ENCODE measurements around the gene AMOT.

Gene AMOT

DNA sequence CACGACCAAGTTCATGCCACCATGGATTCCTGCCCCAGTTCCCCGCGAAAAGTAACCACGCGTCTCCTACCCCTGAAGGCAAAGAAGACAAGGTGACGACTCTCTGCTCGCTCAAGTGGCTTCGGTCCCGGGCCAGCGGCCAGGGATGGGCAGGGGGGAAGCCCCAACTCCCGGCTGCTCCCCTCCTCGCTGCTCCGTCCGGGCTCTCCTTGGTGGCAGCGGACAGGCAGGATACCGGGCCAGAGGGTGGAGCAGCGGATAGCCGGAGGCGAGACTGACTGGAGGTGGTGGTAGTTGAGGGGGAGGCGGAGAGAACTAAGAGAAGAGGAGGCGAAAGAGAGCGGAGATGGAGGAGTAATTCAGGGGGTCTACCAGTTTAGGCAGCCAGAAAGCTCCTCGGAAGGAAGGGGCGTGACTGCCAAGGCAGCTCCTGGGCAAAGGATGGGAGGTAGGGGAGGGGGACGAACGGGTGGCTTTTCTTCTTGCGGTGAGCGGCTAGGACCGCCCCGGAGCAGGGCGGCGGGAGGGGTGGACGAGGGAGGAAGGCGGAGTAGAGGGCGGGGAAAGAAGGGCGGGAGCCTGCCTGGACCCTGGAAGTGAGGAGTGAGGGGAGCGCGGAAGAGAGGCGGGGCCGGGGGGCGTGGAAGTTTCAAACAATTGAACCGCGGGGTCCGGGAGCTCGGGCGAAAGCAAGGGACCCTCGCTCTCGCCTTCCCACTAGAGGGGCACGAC is at the start of gene AMOT (continued):
- TF ChIP-seq, protein P1, sequence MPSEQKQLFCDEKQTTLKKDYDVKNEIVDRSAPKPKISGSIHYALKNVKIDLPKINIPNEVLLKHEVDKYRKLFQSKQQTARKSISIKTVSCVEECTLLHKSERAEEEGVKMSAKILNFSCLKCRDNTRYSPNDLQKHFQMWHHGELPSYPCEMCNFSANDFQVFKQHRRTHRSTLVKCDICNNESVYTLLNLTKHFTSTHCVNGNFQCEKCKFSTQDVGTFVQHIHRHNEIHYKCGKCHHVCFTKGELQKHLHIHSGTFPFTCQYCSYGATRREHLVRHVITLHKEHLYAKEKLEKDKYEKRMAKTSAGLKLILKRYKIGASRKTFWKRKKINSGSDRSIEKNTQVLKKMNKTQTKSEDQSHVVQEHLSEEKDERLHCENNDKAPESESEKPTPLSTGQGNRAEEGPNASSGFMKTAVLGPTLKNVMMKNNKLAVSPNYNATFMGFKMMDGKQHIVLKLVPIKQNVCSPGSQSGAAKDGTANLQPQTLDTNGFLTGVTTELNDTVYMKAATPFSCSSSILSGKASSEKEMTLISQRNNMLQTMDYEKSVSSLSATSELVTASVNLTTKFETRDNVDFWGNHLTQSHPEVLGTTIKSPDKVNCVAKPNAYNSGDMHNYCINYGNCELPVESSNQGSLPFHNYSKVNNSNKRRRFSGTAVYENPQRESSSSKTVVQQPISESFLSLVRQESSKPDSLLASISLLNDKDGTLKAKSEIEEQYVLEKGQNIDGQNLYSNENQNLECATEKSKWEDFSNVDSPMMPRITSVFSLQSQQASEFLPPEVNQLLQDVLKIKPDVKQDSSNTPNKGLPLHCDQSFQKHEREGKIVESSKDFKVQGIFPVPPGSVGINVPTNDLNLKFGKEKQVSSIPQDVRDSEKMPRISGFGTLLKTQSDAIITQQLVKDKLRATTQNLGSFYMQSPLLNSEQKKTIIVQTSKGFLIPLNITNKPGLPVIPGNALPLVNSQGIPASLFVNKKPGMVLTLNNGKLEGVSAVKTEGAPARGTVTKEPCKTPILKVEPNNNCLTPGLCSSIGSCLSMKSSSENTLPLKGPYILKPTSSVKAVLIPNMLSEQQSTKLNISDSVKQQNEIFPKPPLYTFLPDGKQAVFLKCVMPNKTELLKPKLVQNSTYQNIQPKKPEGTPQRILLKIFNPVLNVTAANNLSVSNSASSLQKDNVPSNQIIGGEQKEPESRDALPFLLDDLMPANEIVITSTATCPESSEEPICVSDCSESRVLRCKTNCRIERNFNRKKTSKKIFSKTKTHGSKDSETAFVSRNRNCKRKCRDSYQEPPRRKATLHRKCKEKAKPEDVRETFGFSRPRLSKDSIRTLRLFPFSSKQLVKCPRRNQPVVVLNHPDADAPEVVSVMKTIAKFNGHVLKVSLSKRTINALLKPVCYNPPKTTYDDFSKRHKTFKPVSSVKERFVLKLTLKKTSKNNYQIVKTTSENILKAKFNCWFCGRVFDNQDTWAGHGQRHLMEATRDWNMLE (tag by site-specific recombination; conservative IDR thresholded peaks at IDR 0.05; ENCODE audit: low read depth), result no peak
- TF ChIP-seq REPIN1 (tag by site-specific recombination; IDR thresholded peaks at IDR 0.05; ENCODE audit: low read depth) (no peak), TCF7L2 (IDR thresholded peaks at IDR 0.05; ENCODE audit: borderline replicate concordance, low read depth, low read length) (no peak), ZNF2 (tag by site-specific recombination; IDR thresholded peaks at IDR 0.05) (no peak; the same call in 1 of the 2 replicates), ZNF560 (tag by site-specific recombination; IDR thresholded peaks at IDR 0.05; ENCODE audit: borderline replicate concordance) (no peak), TRIM28 (IDR thresholded peaks at IDR 0.05; ENCODE audit: borderline replicate concordance, low read length) (no peak), ZNF600 (tag by site-specific recombination; IDR thresholded peaks at IDR 0.05) (no peak; the same call in 1 of the 2 replicates), ZNF768 (tag by site-specific recombination; IDR thresholded peaks at IDR 0.05) (no peak), HOXC10 (CRISPR knock-in tag; IDR thresholded peaks at IDR 0.05) (no peak)
- TF ChIP-seq, protein P2, sequence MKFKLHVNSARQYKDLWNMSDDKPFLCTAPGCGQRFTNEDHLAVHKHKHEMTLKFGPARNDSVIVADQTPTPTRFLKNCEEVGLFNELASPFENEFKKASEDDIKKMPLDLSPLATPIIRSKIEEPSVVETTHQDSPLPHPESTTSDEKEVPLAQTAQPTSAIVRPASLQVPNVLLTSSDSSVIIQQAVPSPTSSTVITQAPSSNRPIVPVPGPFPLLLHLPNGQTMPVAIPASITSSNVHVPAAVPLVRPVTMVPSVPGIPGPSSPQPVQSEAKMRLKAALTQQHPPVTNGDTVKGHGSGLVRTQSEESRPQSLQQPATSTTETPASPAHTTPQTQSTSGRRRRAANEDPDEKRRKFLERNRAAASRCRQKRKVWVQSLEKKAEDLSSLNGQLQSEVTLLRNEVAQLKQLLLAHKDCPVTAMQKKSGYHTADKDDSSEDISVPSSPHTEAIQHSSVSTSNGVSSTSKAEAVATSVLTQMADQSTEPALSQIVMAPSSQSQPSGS (tag by site-specific recombination; IDR thresholded peaks at IDR 0.05; ENCODE audit: low read depth), result no peak
- TF ChIP-seq, protein P3, sequence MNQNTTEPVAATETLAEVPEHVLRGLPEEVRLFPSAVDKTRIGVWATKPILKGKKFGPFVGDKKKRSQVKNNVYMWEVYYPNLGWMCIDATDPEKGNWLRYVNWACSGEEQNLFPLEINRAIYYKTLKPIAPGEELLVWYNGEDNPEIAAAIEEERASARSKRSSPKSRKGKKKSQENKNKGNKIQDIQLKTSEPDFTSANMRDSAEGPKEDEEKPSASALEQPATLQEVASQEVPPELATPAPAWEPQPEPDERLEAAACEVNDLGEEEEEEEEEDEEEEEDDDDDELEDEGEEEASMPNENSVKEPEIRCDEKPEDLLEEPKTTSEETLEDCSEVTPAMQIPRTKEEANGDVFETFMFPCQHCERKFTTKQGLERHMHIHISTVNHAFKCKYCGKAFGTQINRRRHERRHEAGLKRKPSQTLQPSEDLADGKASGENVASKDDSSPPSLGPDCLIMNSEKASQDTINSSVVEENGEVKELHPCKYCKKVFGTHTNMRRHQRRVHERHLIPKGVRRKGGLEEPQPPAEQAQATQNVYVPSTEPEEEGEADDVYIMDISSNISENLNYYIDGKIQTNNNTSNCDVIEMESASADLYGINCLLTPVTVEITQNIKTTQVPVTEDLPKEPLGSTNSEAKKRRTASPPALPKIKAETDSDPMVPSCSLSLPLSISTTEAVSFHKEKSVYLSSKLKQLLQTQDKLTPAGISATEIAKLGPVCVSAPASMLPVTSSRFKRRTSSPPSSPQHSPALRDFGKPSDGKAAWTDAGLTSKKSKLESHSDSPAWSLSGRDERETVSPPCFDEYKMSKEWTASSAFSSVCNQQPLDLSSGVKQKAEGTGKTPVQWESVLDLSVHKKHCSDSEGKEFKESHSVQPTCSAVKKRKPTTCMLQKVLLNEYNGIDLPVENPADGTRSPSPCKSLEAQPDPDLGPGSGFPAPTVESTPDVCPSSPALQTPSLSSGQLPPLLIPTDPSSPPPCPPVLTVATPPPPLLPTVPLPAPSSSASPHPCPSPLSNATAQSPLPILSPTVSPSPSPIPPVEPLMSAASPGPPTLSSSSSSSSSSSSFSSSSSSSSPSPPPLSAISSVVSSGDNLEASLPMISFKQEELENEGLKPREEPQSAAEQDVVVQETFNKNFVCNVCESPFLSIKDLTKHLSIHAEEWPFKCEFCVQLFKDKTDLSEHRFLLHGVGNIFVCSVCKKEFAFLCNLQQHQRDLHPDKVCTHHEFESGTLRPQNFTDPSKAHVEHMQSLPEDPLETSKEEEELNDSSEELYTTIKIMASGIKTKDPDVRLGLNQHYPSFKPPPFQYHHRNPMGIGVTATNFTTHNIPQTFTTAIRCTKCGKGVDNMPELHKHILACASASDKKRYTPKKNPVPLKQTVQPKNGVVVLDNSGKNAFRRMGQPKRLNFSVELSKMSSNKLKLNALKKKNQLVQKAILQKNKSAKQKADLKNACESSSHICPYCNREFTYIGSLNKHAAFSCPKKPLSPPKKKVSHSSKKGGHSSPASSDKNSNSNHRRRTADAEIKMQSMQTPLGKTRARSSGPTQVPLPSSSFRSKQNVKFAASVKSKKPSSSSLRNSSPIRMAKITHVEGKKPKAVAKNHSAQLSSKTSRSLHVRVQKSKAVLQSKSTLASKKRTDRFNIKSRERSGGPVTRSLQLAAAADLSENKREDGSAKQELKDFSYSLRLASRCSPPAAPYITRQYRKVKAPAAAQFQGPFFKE (tag by site-specific recombination; IDR thresholded peaks at IDR 0.05; ENCODE audit: borderline replicate concordance), result no peak
- TF ChIP-seq, protein P4, sequence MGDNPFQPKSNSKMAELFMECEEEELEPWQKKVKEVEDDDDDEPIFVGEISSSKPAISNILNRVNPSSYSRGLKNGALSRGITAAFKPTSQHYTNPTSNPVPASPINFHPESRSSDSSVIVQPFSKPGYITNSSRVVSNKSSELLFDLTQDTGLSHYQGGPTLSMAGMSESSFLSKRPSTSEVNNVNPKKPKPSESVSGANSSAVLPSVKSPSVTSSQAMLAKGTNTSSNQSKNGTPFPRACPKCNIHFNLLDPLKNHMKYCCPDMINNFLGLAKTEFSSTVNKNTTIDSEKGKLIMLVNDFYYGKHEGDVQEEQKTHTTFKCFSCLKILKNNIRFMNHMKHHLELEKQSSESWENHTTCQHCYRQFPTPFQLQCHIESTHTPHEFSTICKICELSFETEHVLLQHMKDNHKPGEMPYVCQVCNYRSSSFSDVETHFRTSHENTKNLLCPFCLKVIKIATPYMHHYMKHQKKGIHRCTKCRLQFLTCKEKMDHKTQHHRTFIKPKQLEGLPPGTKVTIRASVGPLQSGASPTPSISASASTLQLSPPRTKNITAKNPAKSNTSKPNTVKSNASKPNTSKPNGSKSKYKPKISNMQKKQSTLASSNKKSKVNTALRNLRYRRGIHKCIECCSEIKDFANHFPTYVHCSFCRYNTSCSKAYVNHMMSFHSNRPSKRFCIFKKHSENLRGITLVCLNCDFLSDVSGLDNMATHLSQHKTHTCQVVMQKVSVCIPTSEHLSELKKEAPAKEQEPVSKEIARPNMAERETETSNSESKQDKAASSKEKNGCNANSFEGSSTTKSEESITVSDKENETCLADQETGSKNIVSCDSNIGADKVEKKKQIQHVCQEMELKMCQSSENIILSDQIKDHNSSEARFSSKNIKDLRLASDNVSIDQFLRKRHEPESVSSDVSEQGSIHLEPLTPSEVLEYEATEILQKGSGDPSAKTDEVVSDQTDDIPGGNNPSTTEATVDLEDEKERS (tag by site-specific recombination; IDR thresholded peaks at IDR 0.05), result no peak
